Ishikawa (cell line): ENCODE results near the gene CCDC57.

Experiments
- CEBPB ChIP-seq: IDR thresholded peaks from 2 replicates; pipeline ENCODE4 v1.6.1; 2012
- CREB1 ChIP-seq: IDR thresholded peaks from 2 replicates; pipeline ENCODE4 v1.6.1; 2012; ENCODE audit warnings: low read depth
- EP300 ChIP-seq: IDR thresholded peaks from 2 replicates; pipeline ENCODE4 v1.6.1; 2012; ENCODE audit warnings: borderline replicate concordance
- NFIC ChIP-seq: IDR thresholded peaks from 2 replicates; pipeline ENCODE4 v1.6.1; 2012
- TF ChIP-seq, protein P1 (sequence below): IDR thresholded peaks from 2 replicates; pipeline ENCODE4 v1.6.1; 2012

DNA sequence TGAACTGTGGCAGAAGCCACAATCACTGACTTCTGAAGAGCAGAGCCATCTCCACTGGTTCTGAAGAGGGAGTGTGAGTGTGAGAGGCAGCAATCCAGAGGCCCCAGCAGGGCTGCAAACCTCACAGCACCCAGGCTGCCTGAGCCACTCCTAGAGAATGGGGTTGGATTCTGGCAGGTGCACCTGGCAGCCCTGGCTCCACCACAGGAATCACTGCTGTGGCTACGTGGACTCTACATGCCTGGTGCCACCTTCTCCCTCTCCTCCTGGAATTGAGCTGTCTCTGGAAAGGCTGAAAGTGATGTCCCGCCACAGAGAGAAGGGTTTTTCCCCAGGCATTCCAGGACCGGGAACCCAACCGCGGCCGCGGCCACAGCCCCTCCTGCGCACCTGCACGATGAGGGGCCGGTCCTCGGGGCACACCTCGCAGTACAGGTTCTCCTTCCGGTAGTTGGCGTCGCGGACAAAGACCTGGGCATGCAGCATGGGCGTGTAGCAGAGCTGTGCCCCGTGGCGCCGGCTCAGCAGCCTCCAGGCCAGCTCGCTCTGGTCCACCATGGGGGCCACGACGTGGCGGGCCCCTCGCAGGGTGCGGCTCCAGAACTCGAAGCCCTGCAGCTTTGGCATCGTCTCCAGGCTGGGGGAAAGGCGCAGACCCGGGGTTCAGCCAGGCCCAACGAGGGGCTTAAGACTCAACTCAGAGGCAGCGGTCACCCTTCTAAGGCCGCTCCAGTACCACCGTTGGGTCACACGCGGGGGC, 148.0 kb downstream of the CCDC57 start:
- TF ChIP-seq, protein P1, sequence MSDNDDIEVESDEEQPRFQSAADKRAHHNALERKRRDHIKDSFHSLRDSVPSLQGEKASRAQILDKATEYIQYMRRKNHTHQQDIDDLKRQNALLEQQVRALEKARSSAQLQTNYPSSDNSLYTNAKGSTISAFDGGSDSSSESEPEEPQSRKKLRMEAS, result peak; percentile 93
- TF ChIP-seq CREB1 (no peak), EP300 (no peak), CEBPB (no peak), NFIC (no peak)
